NOMO-1 treated with DMSO at 0.1 percent for 48 hours (cell line): ENCODE data around the gene TAS2R10.
"Not testable (repeated sequence)": the region's sequence is repeated elsewhere in the genome, so short reads cannot be mapped to it uniquely, and the experiment has no call there.

Experiments
- DNase-seq: peaks from one replicate; lab custom pipeline; 2025; ENCODE audit not compliant: unreplicated experiment; lab: John Stamatoyannopoulos, UW

TAS2R10 gene

GRCh38 chr12:10826258-10826657 is at the start of gene TAS2R10:
Gene TAS2R10 (minus strand): TSS chr12:10826358. CDS start chr12:10826269, 89 bp downstream.
- no peak for DNase-seq

- DNase-seq, result no peak
These were observed 47.2 kb upstream of the TAS2R10 start for GRCh38 chr12:10873378-10873777.

GRCh38 chr12:10867381-10867780 is 41.2 kb upstream of the TAS2R10 start:
- DNase-seq, result no peak

GRCh38 chr12:10863512-10864218 is 37.5 kb upstream of the TAS2R10 start:
- DNase-seq, result no peak

GRCh38 chr12:10861366-10861765 is 35.2 kb upstream of the TAS2R10 start:
- DNase-seq, result no peak

- no peak for DNase-seq
These were observed 29.6 kb upstream of the TAS2R10 start for GRCh38 chr12:10855807-10856206.

GRCh38 chr12:10853776-10854175 is 27.6 kb upstream of the TAS2R10 start:
- no peak for DNase-seq

- DNase-seq, result no peak
These were observed 25.2 kb upstream of the TAS2R10 start for GRCh38 chr12:10851243-10851858.

GRCh38 chr12:10849425-10849878 is 23.3 kb upstream of the TAS2R10 start, which contains the start of gene PRR4:
Gene PRR4 (minus strand): TSS chr12:10849475. CDS start chr12:10849437, 38 bp downstream.
- DNase-seq, result no peak

- DNase-seq, result no peak
These were observed 21.6 kb upstream of the TAS2R10 start for GRCh38 chr12:10847744-10848143.

- no peak for DNase-seq
These were observed 16.7 kb upstream of the TAS2R10 start for GRCh38 chr12:10842862-10843261.

- DNase-seq, result no peak
These were observed 12.3 kb upstream of the TAS2R10 start for GRCh38 chr12:10838461-10838860.

- DNase-seq, result no peak
These were observed 3.8 kb upstream of the TAS2R10 start for GRCh38 chr12:10829994-10830393.

GRCh38 chr12:10824957-10825356 is 1.2 kb downstream of the TAS2R10 start:
- DNase-seq, result no peak

GRCh38 chr12:10811883-10812536 is 14.1 kb downstream of the TAS2R10 start:
- DNase-seq, result no peak

GRCh38 chr12:10810068-10810467 is 16.1 kb downstream of the TAS2R10 start, which contains the start of gene TAS2R9:
Gene TAS2R9 (minus strand): TSS chr12:10810168. CDS start chr12:10810075, 93 bp downstream.
- DNase-seq, result no peak

GRCh38 chr12:10807186-10807585 is 19.0 kb downstream of the TAS2R10 start, which contains the start of gene TAS2R8:
Gene TAS2R8 (minus strand): TSS chr12:10807286. CDS start chr12:10806980, 306 bp downstream.
- DNase-seq, result no peak

- no peak for DNase-seq
These were observed 23.6 kb downstream of the TAS2R10 start, which contains the start of gene TAS2R7 for GRCh38 chr12:10802587-10802986. Gene TAS2R7 (minus strand): TSS chr12:10802627. CDS start chr12:10802570, 57 bp downstream.

GRCh38 chr12:10801741-10802140 is 24.4 kb downstream of the TAS2R10 start:
- no peak for DNase-seq

- no peak for DNase-seq
These were observed 31.9 kb downstream of the TAS2R10 start for GRCh38 chr12:10794222-10794621.

- not testable (repeated sequence) for DNase-seq
These were observed 34.4 kb downstream of the TAS2R10 start for GRCh38 chr12:10791769-10792168.

- DNase-seq, result no peak
These were observed 42.9 kb downstream of the TAS2R10 start for GRCh38 chr12:10783252-10783651.
